Right ventricle myocardium superior (tissue), 1 donor: ENCODE results near the gene RASGRP3. TPM values are rescaled to one million over a fixed set of nuclear protein-coding genes. Genes with fewer than 3 reads are reported as not detected.

ENCODE experiments used
- ATAC-seq: fragments of 200-7000 bp; cut with Tn5 transposase; one replicate; pipeline ENCODE4 v1.9.1; 2020; ENCODE audit warnings: mild to moderate bottlenecking; ENCODE audit not compliant: poor library complexity
- DNase-seq: peaks from one replicate; pipeline ENCODE4 v3.0.0-alpha.2; 2020
- intact Hi-C: fragments of 100-400 bp; cut with DNase I; formaldehyde crosslinking; loops from one replicate; pipeline ENCODE4 v1.11.2; 2022
- total RNA-seq: library from RNA; stranded (reverse); fragmentation: NEBNext Ultra II Directional; extraction: Animal tissue kit (Norgen Biotek cat#: 25700); gene quantifications from one replicate; pipeline ENCODE4 v1.2.1, GENCODE V29; 2021
- donor health status: DM: no; HTN: yes; CAD: no; lungs with severe emphysema.

RASGRP3 gene
- total RNA-seq, 1 donor from 2014 or later = 53.1 TPM

GRCh38 chr2:33510586-33510968, 34.1 kb downstream of the RASGRP3 start:
- peak; percentile 18 for ATAC-seq
- DNase-seq = no peak
- intact Hi-C loops = no loop called here

- ATAC-seq (no peak), DNase-seq (no peak)
- intact Hi-C loops = no loop called here
Measured at GRCh38 chr2:33511141-33511540, 34.7 kb downstream of the RASGRP3 start.

GRCh38 chr2:33512112-33512511, 35.7 kb downstream of the RASGRP3 start:
- DNase-seq (no peak), ATAC-seq (no peak)
- intact Hi-C loops = no loop called here

GRCh38 chr2:33513480-33513879, 37.0 kb downstream of the RASGRP3 start:
- ATAC-seq (no peak), DNase-seq (no peak)
- intact Hi-C loops = no loop called here

- intact Hi-C loops = no loop called here
- ATAC-seq (no peak), DNase-seq (no peak)
Measured at GRCh38 chr2:33516456-33516995, 40.1 kb downstream of the RASGRP3 start.

- no peak for DNase-seq
- ATAC-seq = no peak
- intact Hi-C loops = no loop called here
Measured at GRCh38 chr2:33518200-33518599, 41.8 kb downstream of the RASGRP3 start.

- DNase-seq = no peak
- no peak for ATAC-seq
- intact Hi-C loops = no loop called here
Measured at GRCh38 chr2:33518929-33519328, 42.5 kb downstream of the RASGRP3 start.

- intact Hi-C loops = loop anchor here (10.0 kb wide), 1 partner anchor 47 kb away; the partner anchor contains the start of gene RASGRP3
- peak; percentile 82 for ATAC-seq
- no peak for DNase-seq
Measured at GRCh38 chr2:33521791-33522281, 45.4 kb downstream of the RASGRP3 start.

- intact Hi-C loops = loop anchor here (10.0 kb wide), 1 partner anchor 48 kb away; the partner anchor contains the start of gene RASGRP3
- DNase-seq (no peak), ATAC-seq (no peak)
Measured at GRCh38 chr2:33522576-33522975, 46.1 kb downstream of the RASGRP3 start.

GRCh38 chr2:33525666-33526065, 49.2 kb downstream of the RASGRP3 start:
- DNase-seq = no peak
- no peak for ATAC-seq
- intact Hi-C loops = loop anchor here (10.0 kb wide), 1 partner anchor 51 kb away; the partner anchor contains the start of gene RASGRP3

- no peak for DNase-seq
- intact Hi-C loops = loop anchor here (10.0 kb wide), 1 partner anchor 51 kb away; the partner anchor contains the start of gene RASGRP3
- ATAC-seq = no peak
Measured at GRCh38 chr2:33526132-33526531, 49.7 kb downstream of the RASGRP3 start.

- intact Hi-C loops = loop anchor here (10.0 kb wide), 1 partner anchor 52 kb away; the partner anchor contains the start of gene RASGRP3
- ATAC-seq = no peak
- no peak for DNase-seq
Measured at GRCh38 chr2:33526921-33527320, 50.5 kb downstream of the RASGRP3 start.

GRCh38 chr2:33528441-33528950, 52.0 kb downstream of the RASGRP3 start:
- intact Hi-C loops = loop anchor here (10.0 kb wide), 1 partner anchor 54 kb away; the partner anchor contains the start of gene RASGRP3
- DNase-seq (no peak), ATAC-seq (no peak)

GRCh38 chr2:33529771-33530481, 53.5 kb downstream of the RASGRP3 start:
- intact Hi-C loops = loop anchor here (10.0 kb wide), 1 partner anchor 55 kb away; the partner anchor contains the start of gene RASGRP3
- DNase-seq (no peak), ATAC-seq (no peak)

- ATAC-seq = no peak
- intact Hi-C loops = no loop called here
- no peak for DNase-seq
Measured at GRCh38 chr2:33530690-33531548, 54.5 kb downstream of the RASGRP3 start.

- DNase-seq = no peak
- intact Hi-C loops = no loop called here
- no peak for ATAC-seq
Measured at GRCh38 chr2:33531549-33532059, 55.2 kb downstream of the RASGRP3 start.

- intact Hi-C loops = no loop called here
- ATAC-seq = no peak
- DNase-seq = no peak
Measured at GRCh38 chr2:33532146-33532545, 55.7 kb downstream of the RASGRP3 start.

- intact Hi-C loops = no loop called here
- ATAC-seq (peak; percentile 41), DNase-seq (no peak)
Measured at GRCh38 chr2:33532966-33533365, 56.5 kb downstream of the RASGRP3 start.

- DNase-seq (peak; percentile 67), ATAC-seq (peak; percentile 90)
- intact Hi-C loops = no loop called here
Measured at GRCh38 chr2:33535421-33535820, 59.0 kb downstream of the RASGRP3 start.
